Uterus (tissue), 4 donors: ENCODE measurements around the gene MSH4. TPM values are rescaled to one million over a fixed set of nuclear protein-coding genes. Genes with fewer than 3 reads are reported as not detected.

Source experiments
- DNase-seq, 2 donors: peaks; one replicate each; pipeline ENCODE4 v3.0.0-alpha.2; 2019 to 2020
- H3K27ac ChIP-seq, 2 donors: fragments of 200-600 bp; sonication (generic); 1 replicate in 1 of 2; 2 replicates in 1 of 2; pipeline ENCODE4 v1.5.1; 2016 to 2018
- H3K27me3 ChIP-seq, 2 donors: fragments of 200-600 bp; sonication (generic); one replicate each; pipeline ENCODE4 v1.5.1; 2018 to 2019; ENCODE audit warnings: control low read depth in 1 of 2
- H3K36me3 ChIP-seq, 2 donors: fragments of 200-600 bp; sonication (generic); one replicate each; pipeline ENCODE4 v1.5.1; 2019; ENCODE audit warnings: control low read depth in 1 of 2
- H3K4me1 ChIP-seq, 2 donors: fragments of 200-600 bp; sonication (generic); one replicate each; pipeline ENCODE4 v1.5.1; 2018 to 2019; ENCODE audit warnings: control low read depth in 1 of 2
- H3K4me3 ChIP-seq, 2 donors: fragments of 200-600 bp; sonication (generic); 1 replicate in 1 of 2; 2 replicates in 1 of 2; pipeline ENCODE4 v1.5.1; 2018 to 2019; ENCODE audit warnings: mild to moderate bottlenecking in 1 of 2
- H3K9me3 ChIP-seq, 2 donors: fragments of 200-600 bp; sonication (generic); one replicate each; pipeline ENCODE4 v1.5.1; 2019; ENCODE audit warnings: control low read depth in 1 of 2
- CTCF ChIP-seq, 4 experiments: fragments of 200-600 bp in 2 of 4; fragments of 450-650 bp in 2 of 4; sonication (generic) in 2 of 4; IDR thresholded peaks; one replicate each; pipeline ENCODE4 v1.5.1; 2016 to 2019; ENCODE audit warnings: antibody characterized with exemption in 4 of 4, mild to moderate bottlenecking in 2 of 4, moderate library complexity in 1 of 4
- POLR2A ChIP-seq, 2 donors: fragments of 450-650 bp; IDR thresholded peaks; one replicate each; pipeline ENCODE4 v1.6.1; 2016; ENCODE audit warnings: antibody characterized with exemption in 2 of 2, mild to moderate bottlenecking in 1 of 2, moderate library complexity in 1 of 2
- intact Hi-C: fragments of 100-400 bp; cut with DNase I; formaldehyde crosslinking; loops from one replicate; pipeline ENCODE4 v1.15.1; 2023; ENCODE audit warnings: low total_unique reads
- total RNA-seq, 4 donors: library from RNA; depleted of rRNA in 3 of 4; stranded (reverse); fragments of >200 nt in 3 of 4; gene quantifications; one replicate each; pipeline versions ENCODE4 v1.1.0 to v1.2.4, GENCODE V29; 2014 to 2023
- donor health status: DM: yes; HTN: yes; CAD: no.

The MSH4 gene
- total RNA-seq, 4 donors from 2014 or later, result 0.26 to 1.2 (median 0.39) TPM

- TF ChIP-seq POLR2A (IDR thresholded peaks at IDR 0.05), result no peak
- TF ChIP-seq CTCF (IDR thresholded peaks at IDR 0.05), result no peak
- no peaks in the 10 kb centered on the region for H3K9me3 ChIP-seq
- H3K4me1 ChIP-seq, result no peaks in the 10 kb centered on the region
- H3K36me3 ChIP-seq, result no peaks in the 10 kb centered on the region
- DNase-seq, result no peak
- no peak overlapping the region for H3K27ac ChIP-seq
- intact Hi-C loops, result no loop called here
- no peaks in the 10 kb centered on the region for H3K27me3 ChIP-seq
- no peak overlapping the region for H3K4me3 ChIP-seq
Observed at GRCh38 chr1:75870951-75871350, 74.3 kb downstream of the MSH4 start.

GRCh38 chr1:75879985-75880384 is 83.3 kb downstream of the MSH4 start:
- TF ChIP-seq POLR2A (IDR thresholded peaks at IDR 0.05) (no peak), CTCF (IDR thresholded peaks at IDR 0.05) (no peak)
- no peak for DNase-seq
- H3K27me3 ChIP-seq, result no peaks in the 10 kb centered on the region
- H3K9me3 ChIP-seq, result no peaks in the 10 kb centered on the region
- no peaks in the 10 kb centered on the region for H3K36me3 ChIP-seq
- intact Hi-C loops, result no loop called here
- H3K27ac ChIP-seq, result no peak overlapping the region
- H3K4me1 ChIP-seq, result no peaks in the 10 kb centered on the region
- no peak overlapping the region for H3K4me3 ChIP-seq

GRCh38 chr1:75884437-75884836 is 87.8 kb downstream of the MSH4 start:
- intact Hi-C loops, result no loop called here
- Histone ChIP-seq H3K27ac (no peak overlapping the region), H3K4me3 (no peak overlapping the region), H3K36me3 (no peaks in the 10 kb centered on the region), H3K27me3 (no peaks in the 10 kb centered on the region), H3K9me3 (no peaks in the 10 kb centered on the region), H3K4me1 (no peaks in the 10 kb centered on the region)
- no peak for DNase-seq
- TF ChIP-seq POLR2A (IDR thresholded peaks at IDR 0.05) (no peak), CTCF (IDR thresholded peaks at IDR 0.05) (no peak)

- Histone ChIP-seq H3K4me1 (no peaks in the 10 kb centered on the region), H3K4me3 (no peak overlapping the region), H3K27ac (no peak overlapping the region), H3K27me3 (no peaks in the 10 kb centered on the region), H3K36me3 (no peaks in the 10 kb centered on the region), H3K9me3 (no peaks in the 10 kb centered on the region)
- intact Hi-C loops, result no loop called here
- DNase-seq, result no peak
- TF ChIP-seq POLR2A (IDR thresholded peaks at IDR 0.05) (no peak), CTCF (IDR thresholded peaks at IDR 0.05) (no peak)
Observed at GRCh38 chr1:75901371-75901770, 104.7 kb downstream of the MSH4 start.

DNA sequence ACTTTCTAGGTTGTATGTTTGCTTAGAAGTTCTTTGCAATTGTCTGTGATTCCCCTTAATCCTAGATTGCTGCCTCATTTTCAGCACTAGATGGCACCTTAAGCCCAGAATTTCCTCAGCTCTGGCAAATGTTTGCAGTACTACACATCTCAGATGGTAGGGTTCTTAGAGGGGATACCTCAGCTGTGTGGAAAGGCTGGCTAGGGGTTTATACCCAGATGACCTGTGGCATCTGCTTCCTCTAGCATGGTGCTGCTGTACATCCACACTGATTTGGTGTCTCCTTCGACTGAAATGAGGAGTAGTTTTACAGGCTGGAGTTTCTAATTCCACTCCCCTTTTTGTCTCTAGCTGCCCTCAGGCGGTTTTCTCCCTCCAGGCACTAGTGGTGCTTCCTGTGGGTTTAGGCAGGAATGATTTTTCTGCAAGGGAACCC is 112.1 kb downstream of the MSH4 start:
- H3K27me3 ChIP-seq, result no peaks in the 10 kb centered on the region
- TF ChIP-seq POLR2A (IDR thresholded peaks at IDR 0.05) (no peak), CTCF (IDR thresholded peaks at IDR 0.05) (no peak)

More for the DNA sequence above, 112.1 kb downstream of the MSH4 start:
- no peak overlapping the region for H3K27ac ChIP-seq
- H3K36me3 ChIP-seq, result no peaks in the 10 kb centered on the region
- no peaks in the 10 kb centered on the region for H3K4me1 ChIP-seq
- H3K9me3 ChIP-seq, result peaks cover 0 to 6% of the 10 kb centered on the region in 2 donors
- intact Hi-C loops, result no loop called here
- no peak overlapping the region for H3K4me3 ChIP-seq
- DNase-seq, result no peak
